Pons (tissue), 1 donor: ENCODE measurements around the gene KRT38.
A peak's percentile ranks its signal among the peaks of the same experiment; 100 is the strongest.

Experiments
- DNase-seq: peaks from one replicate; pipeline ENCODE4 v3.0.0-alpha.2; 2016; ENCODE audit warnings: low spot score

Gene KRT38

DNA sequence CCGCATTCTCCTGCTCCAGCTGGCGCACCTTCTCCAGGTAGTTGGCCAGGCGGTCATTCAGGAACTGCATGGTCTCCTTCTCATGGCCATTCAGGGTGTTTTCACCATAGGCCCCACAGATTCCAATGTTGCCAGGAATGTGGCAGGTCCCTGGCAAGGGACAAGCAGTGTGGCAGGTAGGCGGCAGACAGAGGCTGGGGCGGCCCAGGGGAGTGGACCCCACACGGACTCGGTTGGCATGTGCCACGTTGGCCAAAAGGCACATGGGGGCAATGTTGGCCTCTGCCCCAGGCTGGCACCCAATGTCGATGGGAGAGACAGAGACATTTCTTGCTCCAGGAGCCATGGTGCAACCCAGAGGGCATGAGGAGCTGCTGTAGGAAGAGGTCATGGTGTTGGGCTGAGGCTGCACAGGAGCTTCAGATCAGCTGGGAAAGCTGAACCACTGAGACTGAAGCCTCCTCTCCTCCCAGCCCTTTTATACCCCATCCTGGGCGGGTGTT, at the start of gene KRT38:
Gene KRT38 (minus strand): TSS at position 453 of the 503 bp plus-strand sequence. CDS start 62 bp downstream, at position 391.
- DNase-seq, result no peak

- no peak for DNase-seq
Observed at GRCh38 chr17:41489531-41489930, 48.7 kb upstream of the KRT38 start, which contains the start of gene KRT36. KRT36 (minus strand) TSS chr17:41489910; CDS start chr17:41489864, 46 bp downstream.

DNA sequence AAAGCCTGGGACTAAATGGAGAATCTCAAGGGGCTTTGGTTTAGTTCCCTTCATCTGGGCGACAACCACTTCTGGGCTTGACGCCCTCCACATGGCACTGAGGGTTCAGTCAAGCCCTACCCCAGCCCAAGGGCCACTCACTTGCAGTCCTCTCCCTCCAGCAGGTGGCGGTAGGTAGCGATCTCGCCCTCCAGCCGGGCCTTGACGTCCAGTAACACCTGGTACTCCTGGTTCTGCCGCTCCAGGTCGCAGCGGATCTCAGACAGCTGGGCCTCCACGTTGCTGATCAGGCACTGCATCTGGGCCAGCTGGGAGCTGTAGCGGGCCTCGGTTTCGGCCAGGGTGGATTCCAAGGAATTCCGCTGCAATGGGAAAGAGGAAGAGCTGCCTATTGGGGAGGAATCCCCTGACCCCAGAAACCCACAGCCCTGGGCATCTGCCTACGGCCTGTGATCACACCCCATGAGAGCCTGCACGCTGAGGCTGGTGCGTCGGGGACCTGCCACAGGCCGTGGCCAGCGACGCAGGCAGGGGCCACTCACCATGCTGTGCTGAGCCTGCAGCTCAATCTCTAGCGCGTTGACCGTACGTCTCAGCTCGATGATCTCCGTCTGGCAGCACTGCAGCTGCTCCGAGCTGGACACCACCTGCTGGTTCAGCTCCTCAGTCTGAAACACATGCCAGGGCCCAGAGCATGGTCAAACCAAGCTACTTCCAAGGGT, 46.2 kb upstream of the KRT38 start:
- no peak for DNase-seq

DNA sequence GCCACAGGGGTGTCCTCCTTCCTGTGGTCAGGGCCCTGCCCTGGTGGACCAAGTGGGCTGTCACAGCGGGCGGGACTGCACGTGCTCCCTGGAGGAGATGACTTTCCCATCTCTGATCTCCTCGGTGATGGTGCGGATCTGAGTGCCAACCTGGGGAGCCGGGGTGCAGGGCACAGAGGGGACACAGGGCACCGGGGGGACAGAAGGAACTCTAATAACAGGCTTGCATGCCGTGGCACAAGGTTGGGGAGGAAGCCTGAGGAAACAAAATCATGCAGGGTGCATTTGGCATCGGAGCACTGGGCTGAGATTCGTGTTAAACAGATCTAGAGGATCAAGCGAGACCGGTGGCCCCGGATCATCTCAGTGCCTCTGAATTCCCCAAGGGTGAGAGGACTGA, 45.5 kb upstream of the KRT38 start:
- DNase-seq, result no peak

DNA sequence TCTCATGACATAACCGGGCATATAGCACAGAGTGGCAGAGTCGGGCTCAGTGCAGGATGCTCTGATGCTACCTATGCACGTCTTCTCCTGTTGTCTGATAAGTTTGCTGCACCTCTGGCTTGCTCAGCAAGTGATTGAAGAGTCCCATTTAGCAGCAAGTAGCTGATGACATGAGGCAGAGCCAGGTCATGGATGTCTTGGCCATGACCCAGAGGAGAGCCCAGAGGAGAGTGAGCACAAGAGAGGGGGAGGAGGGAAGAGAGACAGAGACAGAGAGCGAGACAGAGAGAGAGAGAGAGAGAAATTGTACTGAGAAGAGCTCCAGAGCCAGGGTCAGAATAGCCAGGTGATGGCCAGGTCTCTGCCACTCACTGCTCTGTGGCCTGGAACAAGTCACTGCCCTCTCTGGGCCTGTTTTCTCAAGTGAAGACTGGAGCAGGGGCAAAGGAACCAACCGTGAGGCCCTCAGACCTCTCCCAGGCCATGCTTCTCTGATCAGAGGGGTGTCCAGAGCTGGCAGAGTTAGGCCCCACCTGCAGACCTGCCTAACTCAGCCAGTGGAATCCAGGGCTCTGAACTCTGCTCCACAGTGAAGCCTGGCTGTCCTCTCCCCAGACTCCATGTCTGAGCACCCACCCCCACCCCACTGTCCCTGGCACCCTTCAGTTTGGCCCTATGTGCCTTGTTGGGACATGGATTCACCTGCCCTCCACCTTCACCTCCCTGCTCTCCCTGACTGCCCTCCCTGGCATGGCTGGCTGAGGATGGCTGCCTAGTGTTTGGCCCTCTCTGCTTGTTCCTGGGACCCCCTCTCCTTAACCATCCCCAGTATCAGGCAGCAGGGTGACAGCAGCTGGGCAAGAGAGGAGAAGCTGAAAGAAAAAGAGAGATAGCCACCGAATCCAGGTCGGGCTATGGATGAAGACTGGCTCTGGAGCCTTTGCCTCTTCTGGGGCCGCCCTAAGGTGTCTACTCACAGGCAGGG, 44.4 kb upstream of the KRT38 start:
- DNase-seq, result no peak

DNA sequence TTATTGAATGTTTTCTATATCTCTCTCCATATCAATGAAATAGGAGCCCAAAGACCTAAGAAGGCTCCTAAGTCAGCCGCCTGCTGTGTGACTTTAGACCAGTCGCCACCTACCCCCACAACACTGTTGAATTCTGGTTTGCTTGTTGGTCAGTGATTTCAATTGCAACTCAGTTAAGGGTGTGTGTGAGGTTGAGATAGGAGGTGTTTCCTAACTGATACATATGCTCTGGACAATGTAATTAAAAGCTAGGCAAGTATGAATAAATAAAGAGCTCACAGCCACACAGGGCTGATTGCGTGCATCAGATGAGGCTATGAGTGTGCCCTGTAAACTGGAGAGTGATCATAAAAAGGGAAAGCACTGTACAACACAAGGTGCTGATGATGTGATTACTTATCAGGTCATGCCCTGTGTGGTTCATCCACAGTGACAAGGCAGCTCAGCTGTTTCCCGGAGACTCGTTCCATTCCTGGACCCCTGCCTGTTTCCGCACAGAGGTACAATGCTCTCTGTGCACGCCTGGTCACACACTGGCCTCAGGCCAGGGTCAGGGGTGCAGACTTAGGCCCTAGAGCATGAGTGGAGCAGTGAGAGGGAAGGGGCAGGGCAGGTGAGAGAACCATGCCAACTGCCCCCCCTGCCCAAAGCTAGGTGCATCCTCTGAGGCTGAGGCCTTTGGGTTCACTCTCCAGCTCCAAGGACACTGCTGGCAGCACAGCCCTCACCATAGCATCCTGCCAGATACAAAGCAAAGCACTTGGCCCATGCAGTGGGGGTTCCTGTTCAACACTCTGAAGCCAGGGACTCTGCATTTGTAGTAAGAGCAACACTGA, 43.4 kb upstream of the KRT38 start:
- DNase-seq, result no peak

DNA sequence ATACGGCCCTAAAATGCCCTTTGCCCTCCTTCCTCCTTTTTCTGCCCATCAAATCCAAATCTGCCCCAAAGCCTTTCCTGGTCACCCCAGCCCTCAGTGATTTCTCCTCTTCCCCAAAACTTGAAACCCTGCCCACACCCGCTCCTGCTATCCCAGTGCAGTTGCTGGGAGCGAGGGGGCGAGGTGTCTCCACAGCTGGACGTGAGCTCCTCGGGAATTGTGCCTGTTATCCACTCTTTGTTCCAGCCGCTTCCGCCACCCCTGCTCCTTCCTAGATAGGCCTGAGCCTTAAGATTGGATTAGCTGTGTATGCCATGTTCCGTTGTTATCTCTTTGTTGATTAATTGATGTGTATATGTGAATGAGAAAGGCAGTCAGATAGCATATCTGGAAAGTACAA, 42.7 kb upstream of the KRT38 start:
- DNase-seq, result no peak

DNA sequence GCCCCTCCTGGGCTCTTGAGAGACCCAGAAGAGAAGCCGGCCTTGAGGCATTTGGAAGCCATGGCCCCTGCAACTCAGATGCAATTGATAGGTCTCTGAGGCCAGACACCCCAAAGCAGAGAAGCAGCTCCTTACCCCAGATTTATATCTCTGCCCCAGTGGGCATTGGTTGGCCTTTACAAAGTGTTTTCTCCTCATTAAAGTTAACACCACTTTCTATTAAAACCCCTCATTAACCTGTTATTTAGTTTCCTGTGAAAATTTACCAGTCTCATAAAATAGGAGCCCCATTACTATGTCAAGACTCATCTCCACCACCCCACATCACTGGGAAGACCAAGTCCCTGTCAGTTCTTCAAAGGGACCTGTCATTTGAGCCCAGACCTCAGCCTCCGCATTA, 40.3 kb upstream of the KRT38 start, which contains the start of gene KRT35:
Gene KRT35 (minus strand): TSS at position 116 of the 400 bp plus-strand sequence. CDS start 54 bp downstream, at position 62.
- DNase-seq, result no peak

GRCh38 chr17:41480581-41480980, 39.8 kb upstream of the KRT38 start:
- DNase-seq, result no peak

DNA sequence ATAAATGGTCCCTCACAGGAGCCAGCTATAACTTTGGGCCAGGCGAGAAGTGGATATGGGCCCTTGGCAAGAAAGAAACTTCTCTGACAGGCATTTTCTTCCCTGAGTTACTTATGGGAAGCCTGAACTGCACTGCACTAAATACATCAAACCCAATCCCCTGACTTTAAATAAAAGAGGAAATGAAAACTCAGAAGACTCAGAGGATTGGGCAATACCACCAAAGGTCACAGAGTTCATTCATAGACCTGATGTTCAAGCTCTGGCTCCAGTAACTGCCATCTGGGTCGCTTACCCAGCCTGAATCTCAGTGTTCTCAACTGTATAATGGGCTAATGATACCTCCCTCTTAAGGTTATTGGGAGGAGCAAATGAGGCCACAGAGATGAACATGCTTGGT, 39.4 kb upstream of the KRT38 start:
- DNase-seq, result no peak

GRCh38 chr17:41478237-41478636, 37.5 kb upstream of the KRT38 start:
- DNase-seq, result no peak

DNA sequence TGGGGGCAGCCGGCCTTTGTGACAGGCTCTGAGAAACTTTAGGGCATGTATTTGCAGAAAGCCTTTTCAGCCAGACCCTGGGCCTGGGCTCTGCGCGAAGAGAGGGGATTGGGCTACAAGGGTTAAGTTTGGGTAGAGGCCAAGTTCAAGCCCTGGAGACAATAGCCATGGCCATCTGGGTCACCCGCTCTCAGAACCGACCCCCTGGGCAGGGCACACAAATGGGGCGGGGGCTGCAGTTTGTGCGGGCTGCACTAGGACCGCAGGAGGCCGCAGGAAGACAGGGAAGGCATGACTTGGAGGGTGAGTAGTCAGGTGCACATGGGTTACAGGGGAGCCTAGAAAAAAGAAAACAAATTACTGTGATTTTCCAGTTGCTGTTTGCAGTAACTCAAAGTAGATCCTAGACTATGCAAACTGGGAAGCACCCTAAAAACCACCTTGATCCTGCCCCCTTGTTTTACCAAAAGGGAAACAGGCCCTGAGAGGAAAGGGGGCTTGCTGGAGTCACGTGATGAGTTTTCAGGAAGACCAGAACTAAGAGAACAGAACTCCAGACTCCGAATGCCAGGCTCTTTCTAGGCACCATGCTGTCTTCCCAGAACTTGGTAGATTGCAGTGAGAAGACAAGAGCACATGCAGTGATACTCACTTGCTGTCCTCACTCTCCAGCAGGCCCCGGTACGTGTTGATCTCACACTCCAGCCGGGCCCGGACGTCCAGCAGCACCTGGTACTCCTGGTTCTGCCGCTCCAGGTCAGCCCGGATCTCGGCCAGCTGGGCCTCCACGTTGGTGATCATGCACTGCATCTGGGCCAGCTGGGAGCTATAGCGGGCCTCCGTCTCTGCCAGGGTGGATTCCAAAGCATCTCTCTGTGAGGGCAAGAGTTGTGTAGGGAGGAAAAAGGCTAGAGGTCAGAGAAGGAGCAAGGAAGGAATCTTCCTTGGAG, 36.4 kb upstream of the KRT38 start:
- DNase-seq, result no peak

DNA sequence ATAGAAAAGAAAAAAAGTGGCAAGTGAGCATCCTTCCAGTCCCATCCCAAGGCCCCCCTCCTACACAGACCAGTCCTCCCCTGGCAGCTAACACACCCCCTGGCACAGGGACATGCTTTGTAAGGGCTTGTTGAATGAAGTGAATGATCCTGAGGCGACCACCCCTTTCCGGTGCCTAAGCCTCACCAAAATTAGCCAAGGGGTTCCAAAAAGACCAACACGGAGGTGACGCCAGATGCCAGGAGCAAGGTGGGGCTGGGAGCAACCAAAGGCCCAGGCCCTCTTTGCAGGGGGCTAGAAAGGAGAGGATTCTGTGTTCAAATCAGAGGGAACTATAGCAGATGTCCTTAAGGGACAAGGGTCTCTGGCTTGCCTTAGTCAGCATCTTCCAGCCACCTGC, 34.6 kb upstream of the KRT38 start:
- DNase-seq, result no peak

DNA sequence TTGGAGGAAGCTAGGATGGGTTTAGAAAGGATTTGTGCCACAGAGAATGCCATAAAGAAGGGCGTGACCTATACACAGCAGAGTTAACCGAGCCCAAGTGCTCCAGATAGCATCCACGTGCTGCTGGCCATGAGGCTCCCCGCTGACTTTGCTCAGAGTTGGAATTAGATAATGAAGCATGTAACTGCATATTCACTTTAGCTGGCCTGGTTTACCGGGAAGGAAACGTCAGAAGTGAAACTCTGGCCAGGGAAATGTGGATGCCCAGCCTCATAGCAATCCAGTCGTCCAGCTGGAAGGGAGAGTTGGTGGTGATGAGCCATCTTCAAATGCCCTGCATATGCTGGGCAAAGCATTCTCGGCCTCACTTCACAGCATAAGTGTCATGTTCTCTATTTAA, 34.1 kb upstream of the KRT38 start:
- no peak for DNase-seq

DNA sequence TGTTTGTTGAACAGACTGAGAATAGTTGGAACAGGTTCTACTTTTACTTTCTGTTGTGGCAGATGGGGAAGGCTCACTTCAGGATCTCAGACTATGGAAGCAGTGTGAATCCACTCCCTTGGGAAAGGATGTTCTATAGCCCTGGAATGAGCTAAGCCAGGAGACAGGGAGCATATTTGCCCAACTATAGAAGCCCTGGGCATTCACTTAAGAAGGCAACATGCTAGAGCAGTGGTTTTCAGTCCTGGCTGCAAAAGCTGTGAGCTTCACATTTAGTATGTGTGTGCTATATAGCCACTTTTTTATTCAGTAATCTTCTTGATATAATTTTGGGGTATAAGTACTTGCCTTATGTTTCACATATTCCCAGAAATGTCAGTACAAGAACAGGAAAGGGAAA, 27.6 kb upstream of the KRT38 start:
- no peak for DNase-seq

DNA sequence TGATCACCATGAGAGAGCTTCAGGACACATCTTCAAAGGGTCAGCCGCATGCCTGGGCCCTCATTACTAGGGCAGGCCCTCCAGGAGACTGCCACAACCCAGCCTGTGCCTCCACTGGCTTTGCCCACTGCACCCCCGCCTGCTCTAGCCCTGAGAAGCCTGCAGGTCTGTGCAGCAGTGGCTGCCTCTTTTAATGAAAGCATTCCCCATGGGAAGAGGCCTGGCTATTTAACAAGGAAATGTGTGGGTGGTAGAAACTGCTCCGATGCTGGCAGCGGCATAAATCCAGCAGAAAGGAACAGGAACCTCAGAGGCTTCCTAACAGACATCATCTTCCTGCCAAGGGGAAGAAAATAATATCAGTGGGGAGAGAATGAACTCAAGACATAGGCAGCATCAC, 26.8 kb upstream of the KRT38 start:
- DNase-seq, result no peak

GRCh38 chr17:41466988-41467387, 26.2 kb upstream of the KRT38 start, which contains the start of gene KRT32:
KRT32 (minus strand) TSS chr17:41467386; CDS start chr17:41467325, 61 bp downstream.
- DNase-seq, result no peak

- DNase-seq, result peak; percentile 20
Observed at GRCh38 chr17:41464682-41465081, 23.9 kb upstream of the KRT38 start.

DNA sequence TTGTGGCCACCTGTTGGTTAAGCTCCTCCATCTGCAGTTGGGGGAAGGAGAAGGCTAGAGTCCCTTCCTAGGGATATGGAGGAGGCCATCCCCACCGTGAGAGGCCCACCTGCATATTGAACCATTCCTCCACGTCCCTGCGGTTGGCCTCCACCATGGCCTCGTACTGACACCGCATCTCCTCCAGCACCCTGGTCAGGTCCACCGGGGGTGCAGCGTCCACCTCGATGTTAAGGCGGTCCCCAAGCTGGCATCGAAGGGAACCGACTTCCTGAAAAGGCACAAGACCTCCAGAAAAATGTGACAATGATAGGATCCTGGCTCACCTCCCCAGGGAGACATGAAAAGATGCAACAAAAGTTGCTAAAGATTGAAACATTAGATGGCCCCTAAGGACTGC, 23.4 kb upstream of the KRT38 start:
- DNase-seq, result no peak

GRCh38 chr17:41463746-41464145, 23.0 kb upstream of the KRT38 start:
- DNase-seq, result no peak
